GM12891 (cell line): ENCODE results near the gene HYLS1.

Experiments used
- POLR2A ChIP-seq: IDR thresholded peaks from 2 replicates; pipeline ENCODE4 v1.6.1; 2011; ENCODE audit warnings: low read depth, low read length, control low read depth
- POLR2AphosphoS5 ChIP-seq: IDR thresholded peaks from 2 replicates; pipeline ENCODE4 v1.6.1; 2011; ENCODE audit warnings: low read depth, low read length, control low read depth
- TAF1 ChIP-seq: IDR thresholded peaks from 2 replicates; pipeline ENCODE4 v1.6.1; 2011; ENCODE audit warnings: low read depth, low read length, control low read depth

- TF ChIP-seq POLR2AphosphoS5 (no peak), POLR2A (no peak), TAF1 (no peak)
Observed at GRCh38 chr11:125874556-125875124, 12.8 kb upstream of the HYLS1 start.
